HG02759 (cell line): ENCODE data around the gene ASIP.

Experiments used
- ATAC-seq: cut with Tn5 transposase; IDR thresholded peaks from one replicate; pipeline ENCODE4 v1.9.1; 2021; ENCODE audit warnings: mild to moderate bottlenecking, moderate library complexity; ENCODE audit not compliant: unreplicated experiment

The ASIP gene

GRCh38 chr20:34309691-34310090, 68.5 kb downstream of the ASIP start:
- ATAC-seq, result no peak

GRCh38 chr20:34310481-34311117, 69.4 kb downstream of the ASIP start:
- no peak for ATAC-seq

- no peak for ATAC-seq
These were observed 70.1 kb downstream of the ASIP start for GRCh38 chr20:34311118-34312023.

- no peak for ATAC-seq
These were observed 70.8 kb downstream of the ASIP start for GRCh38 chr20:34312024-34312460.

GRCh38 chr20:34312544-34313217, 71.5 kb downstream of the ASIP start:
- ATAC-seq, result peak; percentile 85

- ATAC-seq, result no peak
These were observed 74.0 kb downstream of the ASIP start for GRCh38 chr20:34315236-34315635.

- ATAC-seq, result no peak
These were observed 75.1 kb downstream of the ASIP start for GRCh38 chr20:34316196-34316814.
